NK-92 (cell line): ENCODE results near the gene ZNF407.
"Not testable (repeated sequence)": the region's sequence is repeated elsewhere in the genome, so short reads cannot be mapped to it uniquely, and the experiment has no call there.

Experiments
- DNase-seq: peaks from one replicate; lab custom pipeline; 2025; ENCODE audit not compliant: unreplicated experiment; lab: John Stamatoyannopoulos, UW

The ZNF407 gene

GRCh38 chr18:75085676-75086075 is 488.0 kb downstream of the ZNF407 start:
- DNase-seq = not testable (repeated sequence)

- DNase-seq = no peak
Observed at GRCh38 chr18:75086494-75087034, 488.9 kb downstream of the ZNF407 start.

- DNase-seq = no peak
Observed at GRCh38 chr18:75087119-75088020, 489.7 kb downstream of the ZNF407 start.

DNA sequence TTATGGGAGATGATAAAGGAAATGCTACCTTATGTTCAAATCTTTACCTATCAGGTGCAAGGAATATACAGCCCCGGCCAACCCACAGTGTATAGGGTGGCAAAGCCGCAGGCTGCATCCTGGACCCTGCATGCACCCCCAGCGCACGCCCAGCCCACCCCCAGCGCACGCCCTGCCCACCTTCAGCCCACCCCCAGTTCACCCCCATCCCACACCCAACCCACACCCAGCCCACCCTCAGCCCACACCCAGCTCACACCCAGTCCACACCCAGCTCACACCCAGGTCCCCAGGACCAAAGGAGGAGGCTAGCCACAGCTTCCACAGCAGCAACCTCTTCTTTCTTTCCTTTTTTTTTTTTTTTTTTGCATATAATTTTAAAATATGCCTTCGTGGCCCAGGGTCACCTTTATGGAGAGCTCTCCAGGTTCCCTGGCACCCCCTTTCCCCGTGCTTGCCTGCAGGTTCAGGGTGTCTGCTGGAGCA is 490.4 kb downstream of the ZNF407 start:
- no peak for DNase-seq

DNA sequence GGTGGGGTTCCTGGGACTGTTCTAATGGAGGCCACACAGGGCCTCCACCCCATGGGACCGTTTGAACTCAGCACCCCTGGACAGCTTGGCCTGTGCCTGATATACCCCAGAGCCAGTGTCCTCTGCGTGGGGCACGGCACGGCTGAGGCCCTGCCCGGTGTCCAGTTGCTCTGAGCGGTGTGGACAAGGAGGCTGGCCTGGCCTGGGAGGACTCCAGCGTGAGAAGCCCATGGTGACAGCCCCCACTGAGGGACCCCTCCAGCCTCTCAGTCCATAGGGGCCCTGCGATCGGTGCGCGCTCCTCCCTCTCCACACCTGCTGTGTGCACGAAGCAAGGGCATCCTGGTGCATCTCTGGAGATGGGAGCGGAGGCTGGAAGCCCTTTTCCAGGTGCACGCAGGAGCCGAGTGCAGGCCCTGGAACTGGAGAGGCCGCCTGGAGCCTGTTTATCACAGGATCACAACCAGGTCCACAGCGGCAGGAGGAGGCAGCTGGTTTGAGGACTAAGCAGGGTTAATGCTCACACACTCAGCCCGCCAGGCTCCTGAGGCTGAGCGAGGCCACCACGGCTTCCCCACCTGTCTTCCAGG is 491.0 kb downstream of the ZNF407 start:
- no peak for DNase-seq

DNA sequence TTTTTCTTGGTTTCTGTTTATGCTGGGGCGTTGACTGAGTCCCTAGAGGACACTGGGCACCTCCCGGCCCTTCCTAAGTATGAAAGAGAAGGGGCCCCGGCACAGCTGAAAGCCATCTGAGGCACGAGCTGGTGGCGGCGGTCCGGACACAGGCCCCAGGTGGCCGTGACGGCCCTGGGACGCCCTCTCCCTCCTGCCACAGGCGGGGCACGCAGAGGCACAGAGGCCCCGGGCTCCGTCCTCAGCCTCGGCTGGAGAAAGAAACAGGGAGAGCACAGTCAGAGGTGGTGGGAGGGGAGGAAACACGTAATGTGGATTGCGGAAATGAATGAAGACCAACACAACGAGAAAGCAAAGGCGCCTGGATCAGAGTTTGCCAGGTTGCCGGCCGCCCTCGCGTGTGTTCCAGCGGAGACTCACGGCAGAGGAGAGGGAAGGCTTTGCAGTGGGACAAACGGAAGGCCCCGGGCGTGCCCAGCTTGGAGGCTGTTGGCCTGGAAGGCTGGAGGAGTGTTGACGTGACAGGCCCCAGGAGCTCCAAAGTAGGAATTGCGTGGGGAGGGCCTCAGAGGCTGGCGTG is 492.2 kb downstream of the ZNF407 start:
- DNase-seq = no peak

GRCh38 chr18:75090336-75090735 is 492.7 kb downstream of the ZNF407 start:
- DNase-seq = no peak

DNA sequence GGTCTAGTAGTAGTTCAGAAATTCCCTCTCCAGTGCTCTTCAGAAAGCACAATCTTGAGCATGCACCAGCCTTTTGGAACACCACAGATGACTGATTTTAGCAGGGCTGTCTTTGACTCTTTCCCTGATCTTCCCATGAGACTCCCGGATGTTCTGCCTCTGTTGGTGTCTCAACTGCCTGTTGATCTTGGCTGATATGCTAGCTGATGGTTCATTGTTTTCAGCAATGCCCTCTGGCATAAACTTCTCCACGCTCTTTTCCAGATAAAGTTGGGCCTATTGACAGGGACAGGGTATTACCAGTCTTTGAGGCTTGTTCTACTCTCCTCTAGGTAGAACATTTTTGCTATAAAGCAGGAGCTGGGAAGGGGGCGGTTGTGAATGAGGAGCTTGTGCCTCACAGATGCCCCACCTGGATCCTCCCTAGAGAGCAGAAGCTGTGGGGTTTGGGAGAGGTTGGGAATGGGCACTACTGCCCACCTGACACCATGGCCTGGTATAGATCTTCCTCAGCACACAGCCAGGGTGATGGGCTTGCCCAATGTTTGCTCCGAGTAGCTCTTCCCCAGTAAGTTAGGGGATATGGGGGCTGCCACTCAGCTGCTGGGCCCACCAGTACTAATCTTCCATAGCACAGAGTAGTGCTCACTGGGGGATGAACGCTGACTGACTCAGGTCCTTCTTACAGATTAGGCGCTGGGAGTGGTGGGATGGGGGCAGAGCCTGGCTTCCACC is 500.0 kb downstream of the ZNF407 start:
- DNase-seq = no peak

GRCh38 chr18:75100832-75101630 is 503.4 kb downstream of the ZNF407 start:
- DNase-seq = no peak

- no peak for DNase-seq
Observed at GRCh38 chr18:75101916-75102315, 504.2 kb downstream of the ZNF407 start.

DNA sequence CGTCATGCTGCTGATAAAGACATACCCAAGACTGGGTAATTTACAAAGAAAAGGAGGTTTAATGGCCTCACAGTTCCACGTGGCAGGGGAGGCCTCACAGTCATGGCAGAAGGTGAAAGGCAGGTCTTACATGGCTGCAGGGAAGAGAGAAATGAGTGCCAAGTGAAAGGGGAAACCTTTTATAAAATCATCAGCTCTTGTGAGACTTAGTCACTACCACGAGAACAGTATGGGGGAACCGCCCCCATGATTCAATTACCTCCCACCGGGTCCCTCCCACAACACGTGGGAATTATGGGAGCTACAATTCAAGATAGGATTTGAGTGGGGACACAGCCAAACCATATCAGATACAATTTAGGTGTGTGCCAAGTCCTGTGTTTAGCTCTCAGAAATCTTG is 506.4 kb downstream of the ZNF407 start:
- not testable (repeated sequence) for DNase-seq

DNA sequence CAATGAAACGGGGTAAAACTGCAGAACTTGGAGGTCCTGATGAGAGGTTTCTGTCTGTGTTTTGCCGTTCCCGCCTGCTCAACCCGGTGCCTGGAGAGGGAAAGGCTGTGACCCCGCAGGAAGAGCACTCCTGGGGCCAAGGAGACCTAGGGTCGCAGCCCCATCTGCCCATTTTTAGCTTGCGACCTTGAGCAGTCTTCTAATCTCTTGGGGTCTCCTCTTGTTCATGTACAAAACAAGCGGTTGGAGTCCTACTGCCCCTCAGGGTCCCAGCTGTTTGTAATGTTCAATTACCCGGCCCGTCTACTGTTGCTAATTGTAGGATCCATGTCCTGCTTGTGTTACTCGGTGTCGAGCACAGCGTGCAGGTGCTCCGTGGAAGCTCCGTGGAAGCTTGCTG is 506.8 kb downstream of the ZNF407 start:
- no peak for DNase-seq

DNA sequence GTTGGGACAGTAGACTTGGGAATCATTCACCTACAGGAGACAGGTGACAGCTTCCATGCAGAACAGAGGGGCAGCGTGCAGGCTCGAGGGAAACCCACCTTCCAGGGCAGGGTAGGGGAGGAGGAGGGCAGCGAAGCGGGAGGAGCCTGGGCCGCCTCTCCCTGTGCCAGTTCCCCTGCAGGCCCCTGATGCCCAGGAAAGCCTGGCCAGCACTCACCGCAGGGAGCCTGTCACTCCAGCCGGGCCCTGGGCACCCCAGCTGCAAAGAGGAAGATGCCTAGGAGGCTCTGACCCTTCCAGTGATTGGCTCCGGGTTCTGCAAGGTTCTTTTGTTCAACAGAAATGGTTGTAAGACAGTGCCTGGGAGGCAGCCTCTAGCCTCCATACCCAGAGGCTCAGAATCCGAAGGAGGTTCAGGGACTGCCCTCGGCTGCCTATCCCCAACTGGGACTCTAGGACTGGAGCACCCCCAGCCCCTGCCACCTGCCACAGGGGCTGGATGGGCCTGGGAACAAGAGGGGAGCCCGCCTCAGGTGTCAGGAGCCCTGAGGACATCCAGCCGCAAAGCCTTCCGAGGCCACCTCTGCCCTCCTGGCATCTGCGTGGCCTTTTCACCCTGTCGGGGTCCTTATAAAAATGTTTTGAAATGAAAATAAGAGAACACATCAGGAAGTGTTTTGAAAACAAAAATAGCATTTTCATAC is 508.0 kb downstream of the ZNF407 start:
- no peak for DNase-seq

DNA sequence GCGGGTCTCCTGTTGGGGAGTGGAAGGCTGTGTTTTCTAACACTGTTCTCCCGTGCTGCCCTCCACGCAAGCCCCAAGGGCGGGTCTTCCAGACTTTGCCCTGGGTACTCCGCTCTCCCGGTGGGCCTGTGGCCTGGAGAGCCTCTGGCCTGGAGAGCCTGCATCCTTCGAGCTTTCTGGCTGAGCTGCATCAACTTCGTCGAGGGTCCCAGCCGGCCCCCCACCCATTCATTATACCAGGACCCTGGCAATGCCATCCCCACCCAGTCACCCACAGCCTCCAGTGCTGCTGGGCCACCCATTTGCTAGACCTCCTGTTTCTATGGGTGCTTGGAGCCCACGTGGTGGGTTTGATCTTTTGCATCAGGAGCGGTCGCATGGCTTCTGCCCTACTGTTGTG is 509.1 kb downstream of the ZNF407 start:
- DNase-seq = no peak

GRCh38 chr18:75107196-75107930 is 509.7 kb downstream of the ZNF407 start:
- no peak for DNase-seq

GRCh38 chr18:75107931-75108276 is 510.2 kb downstream of the ZNF407 start:
- DNase-seq = no peak

DNA sequence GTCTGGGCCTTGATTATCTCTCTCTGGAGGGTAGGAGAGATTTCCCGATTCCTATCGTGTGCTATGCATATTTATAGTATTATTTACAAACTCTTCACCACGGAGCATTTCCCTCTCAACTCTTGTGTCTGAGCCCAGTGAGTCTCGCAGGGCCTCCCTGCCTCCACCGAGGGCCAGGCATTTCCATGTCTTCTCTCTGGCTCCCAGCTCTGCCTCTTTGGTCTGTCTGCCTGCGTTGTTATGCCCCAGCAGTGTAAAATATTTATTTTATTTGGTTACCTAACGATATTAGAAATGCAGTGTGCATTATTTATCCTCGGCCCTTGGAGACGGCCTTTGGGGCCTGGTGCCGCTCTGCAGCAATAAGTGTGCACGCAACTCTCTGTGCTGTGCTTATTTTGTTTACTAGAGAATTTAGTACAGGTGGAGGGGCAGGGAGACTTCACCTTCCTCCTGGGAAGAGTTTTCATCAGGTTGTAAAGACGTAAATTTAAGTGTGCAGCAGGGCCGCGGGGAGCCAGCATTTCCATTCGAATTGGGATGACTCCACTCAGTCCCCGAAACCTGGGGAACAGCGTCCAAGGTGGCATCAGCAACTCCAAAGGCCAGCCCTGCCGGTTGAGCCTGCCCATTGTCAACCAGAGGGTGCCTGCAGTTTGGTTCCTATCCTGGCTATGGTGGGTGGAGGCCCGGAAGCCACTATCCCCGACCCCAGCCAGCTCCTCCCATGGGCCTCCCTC is 511.1 kb downstream of the ZNF407 start:
- no peak for DNase-seq

DNA sequence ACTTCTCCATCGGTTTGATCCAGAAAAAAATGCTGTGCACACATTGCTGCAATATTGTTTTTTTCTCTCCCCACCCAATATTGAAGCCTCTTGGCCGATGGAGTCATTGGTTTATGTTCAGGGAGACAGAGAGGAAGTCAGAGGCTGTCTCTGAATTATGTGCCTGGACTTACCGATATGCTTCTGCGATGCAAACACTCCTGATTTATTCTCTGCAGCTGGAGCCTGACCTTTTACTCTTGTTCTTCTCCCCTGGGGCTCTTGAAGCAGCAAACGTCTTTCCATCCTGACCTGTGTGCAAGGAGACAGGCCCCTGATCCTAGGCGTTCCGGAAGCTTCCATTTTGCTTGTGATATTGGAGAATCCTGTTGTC is 511.6 kb downstream of the ZNF407 start:
- DNase-seq = no peak
